GM21367 (cell line): ENCODE data around the gene RGS10.

ENCODE experiments used
- ATAC-seq: cut with Tn5 transposase; IDR thresholded peaks from one replicate; pipeline ENCODE4 v1.9.1; 2021; ENCODE audit not compliant: unreplicated experiment

RGS10 gene

GRCh38 chr10:119520283-119520682, 22.2 kb downstream of the RGS10 start:
- ATAC-seq = no peak

GRCh38 chr10:119518936-119519335, 23.6 kb downstream of the RGS10 start:
- no peak for ATAC-seq

- ATAC-seq = peak; percentile 19
Measured at GRCh38 chr10:119518176-119518575, 24.3 kb downstream of the RGS10 start.

GRCh38 chr10:119517235-119518141, 25.0 kb downstream of the RGS10 start:
- ATAC-seq = peak; percentile 44

- ATAC-seq = peak; percentile 72
Measured at GRCh38 chr10:119516381-119517234, 25.9 kb downstream of the RGS10 start.

- no peak for ATAC-seq
Measured at GRCh38 chr10:119515511-119516045, 26.9 kb downstream of the RGS10 start.

- no peak for ATAC-seq
Measured at GRCh38 chr10:119514819-119515218, 27.7 kb downstream of the RGS10 start.

GRCh38 chr10:119511828-119512515, 30.5 kb downstream of the RGS10 start:
- no peak for ATAC-seq

- ATAC-seq = no peak
Measured at GRCh38 chr10:119509909-119510451, 32.5 kb downstream of the RGS10 start.

GRCh38 chr10:119507115-119507514, 35.4 kb downstream of the RGS10 start:
- ATAC-seq = no peak

GRCh38 chr10:119505588-119506315, 36.8 kb downstream of the RGS10 start:
- no peak for ATAC-seq

GRCh38 chr10:119505131-119505551, 37.4 kb downstream of the RGS10 start:
- no peak for ATAC-seq

GRCh38 chr10:119504651-119505050, 37.9 kb downstream of the RGS10 start:
- no peak for ATAC-seq

GRCh38 chr10:119503821-119504220, 38.7 kb downstream of the RGS10 start:
- ATAC-seq = no peak

- ATAC-seq = no peak
Measured at GRCh38 chr10:119502618-119503155, 39.8 kb downstream of the RGS10 start.

- ATAC-seq = peak; percentile 45
Measured at GRCh38 chr10:119502209-119502608, 40.3 kb downstream of the RGS10 start.

- no peak for ATAC-seq
Measured at GRCh38 chr10:119501690-119502089, 40.8 kb downstream of the RGS10 start.

GRCh38 chr10:119500821-119501220, 41.7 kb downstream of the RGS10 start:
- no peak for ATAC-seq

- no peak for ATAC-seq
Measured at GRCh38 chr10:119500123-119500795, 42.3 kb downstream of the RGS10 start.
